Activated B cell treated with CpG ODN at 0.5 μM for 24 hours (primary cell): Measurements from ENCODE around the gene DISC1. TPM values are rescaled to one million over a fixed set of nuclear protein-coding genes. Genes with fewer than 3 reads are reported as not detected.

Experiments used
- ATAC-seq: fragments of 200-7000 bp; cut with Tn5 transposase; one replicate; pipeline ENCODE4 v1.10.0; 2021; ENCODE audit warnings: low read depth, mild to moderate bottlenecking, moderate library complexity
- CTCF ChIA-PET: fragments of 350-600 bp; sonication (Branson Sonifier 250); formaldehyde crosslinking; loops from one replicate; lab custom pipeline; 2021; ENCODE audit warnings: antibody characterized with exemption; lab: Charles Lee
- POLR2A ChIA-PET: fragments of 350-600 bp; sonication (Branson Sonifier 250); formaldehyde crosslinking; loops from one replicate; lab custom pipeline; 2021; ENCODE audit warnings: antibody characterized with exemption; lab: Charles Lee
- DNase-seq: peaks from one replicate; pipeline ENCODE4 v3.0.0; 2022
- H3K27ac Mint-ChIP-seq: one replicate; pipeline ENCODE4 v1.8.0; 2020; ENCODE audit warnings: mixed read lengths
- H3K27me3 Mint-ChIP-seq: one replicate; pipeline ENCODE4 v1.8.0; 2021; ENCODE audit warnings: mixed read lengths
- H3K36me3 Mint-ChIP-seq: one replicate; pipeline ENCODE4 v1.8.0; 2021; ENCODE audit warnings: low read depth, mixed read lengths
- H3K4me1 Mint-ChIP-seq: one replicate; pipeline ENCODE4 v1.8.0; 2021; ENCODE audit warnings: mixed read lengths
- H3K4me3 Mint-ChIP-seq: one replicate; pipeline ENCODE4 v1.8.0; 2020; ENCODE audit warnings: mild to moderate bottlenecking, mixed read lengths
- H3K9me3 Mint-ChIP-seq: one replicate; pipeline ENCODE4 v1.8.0; 2020; ENCODE audit warnings: mixed read lengths
- CTCF ChIP-seq: fragments of 200-600 bp; IDR thresholded peaks from one replicate; pipeline ENCODE4 v1.8.0; 2022; ENCODE audit warnings: antibody characterized with exemption, mild to moderate bottlenecking
- intact Hi-C: fragments of 100-400 bp; cut with micrococcal nuclease; formaldehyde crosslinking; loops from one replicate; pipeline ENCODE4 v1.15.1; 2024
- total RNA-seq: library from RNA; stranded (reverse); gene quantifications from 2 replicates; pipeline ENCODE4 v1.2.3, GENCODE V29; 2022

The DISC1 gene
- total RNA-seq, 1 donor from 2014 or later: 2.4 TPM

- peaks cover 7% of the 10 kb centered on the region for H3K9me3 Mint-ChIP-seq
- peaks cover 28% of the 10 kb centered on the region for H3K27me3 Mint-ChIP-seq
- H3K36me3 Mint-ChIP-seq: peaks cover 6% of the 10 kb centered on the region
- no peak for ATAC-seq
- no peak overlapping the region for H3K4me3 Mint-ChIP-seq
- H3K27ac Mint-ChIP-seq: no peak overlapping the region
- no peak for TF ChIP-seq CTCF
- intact Hi-C loops: no loop called here
- DNase-seq: no peak
- POLR2A ChIA-PET: interaction anchor here (0.6 kb wide), 1 partner anchor 69 kb away, joined by 9 read pairs; no protein-coding TSS in a partner anchor
- CTCF ChIA-PET: no interaction called here
- H3K4me1 Mint-ChIP-seq: peaks cover under 1% of the 10 kb centered on the region
Measured at GRCh38 chr1:231684356-231685244, 58.0 kb downstream of the DISC1 start.

GRCh38 chr1:231686384-231686783, 59.8 kb downstream of the DISC1 start:
- ChIA-PET POLR2A (no interaction called here), CTCF (no interaction called here)
- intact Hi-C loops: no loop called here
- DNase-seq (no peak), ATAC-seq (no peak)
- Mint-ChIP-seq H3K27me3 (peaks cover 39% of the 10 kb centered on the region), H3K36me3 (peaks cover 6% of the 10 kb centered on the region), H3K9me3 (peaks cover 7% of the 10 kb centered on the region), H3K4me3 (no peak overlapping the region), H3K4me1 (peaks cover 12% of the 10 kb centered on the region), H3K27ac (no peak overlapping the region)
- TF ChIP-seq CTCF: no peak

- ChIA-PET CTCF (no interaction called here), POLR2A (no interaction called here)
- ATAC-seq: no peak
- Mint-ChIP-seq H3K4me1 (peaks cover 12% of the 10 kb centered on the region), H3K9me3 (peaks cover 7% of the 10 kb centered on the region), H3K27me3 (peaks cover 47% of the 10 kb centered on the region), H3K27ac (no peak overlapping the region), H3K4me3 (no peak overlapping the region), H3K36me3 (peaks cover 6% of the 10 kb centered on the region)
- DNase-seq: no peak
- intact Hi-C loops: no loop called here
- TF ChIP-seq CTCF: no peak
Measured at GRCh38 chr1:231688989-231689388, 62.4 kb downstream of the DISC1 start.

- ATAC-seq: peak; percentile 89
- H3K4me3 Mint-ChIP-seq: peak overlapping the region; percentile 46
- peaks cover 13% of the 10 kb centered on the region for H3K36me3 Mint-ChIP-seq
- POLR2A ChIA-PET: no interaction called here
- TF ChIP-seq CTCF: no peak
- H3K27me3 Mint-ChIP-seq: peaks cover 54% of the 10 kb centered on the region
- no peak for DNase-seq
- H3K27ac Mint-ChIP-seq: no peak overlapping the region
- peaks cover 12% of the 10 kb centered on the region for H3K4me1 Mint-ChIP-seq
- peaks cover 7% of the 10 kb centered on the region for H3K9me3 Mint-ChIP-seq
- intact Hi-C loops: loop anchor here (5.0 kb wide), 1 partner anchor 78 kb away; no protein-coding TSS in a partner anchor
- CTCF ChIA-PET: no interaction called here
Measured at GRCh38 chr1:231690059-231690458, 63.5 kb downstream of the DISC1 start.

- Mint-ChIP-seq H3K4me3 (no peak overlapping the region), H3K27me3 (peaks cover 62% of the 10 kb centered on the region), H3K4me1 (peaks cover 12% of the 10 kb centered on the region), H3K9me3 (peaks cover 5% of the 10 kb centered on the region), H3K36me3 (peaks cover 14% of the 10 kb centered on the region), H3K27ac (no peak overlapping the region)
- CTCF ChIA-PET: no interaction called here
- intact Hi-C loops: loop anchor here (5.0 kb wide), 1 partner anchor 79 kb away; no protein-coding TSS in a partner anchor
- POLR2A ChIA-PET: no interaction called here
- DNase-seq (no peak), ATAC-seq (no peak)
- TF ChIP-seq CTCF: no peak
Measured at GRCh38 chr1:231691618-231692259, 65.1 kb downstream of the DISC1 start.
